ENCODE measurements around the gene RPUSD4. TPM values are rescaled to one million over a fixed set of nuclear protein-coding genes. Genes with fewer than 3 reads are reported as not detected.

Gene RPUSD4
- total RNA-seq, 1 donor from 2014 or later: 7.3 TPM

DNA sequence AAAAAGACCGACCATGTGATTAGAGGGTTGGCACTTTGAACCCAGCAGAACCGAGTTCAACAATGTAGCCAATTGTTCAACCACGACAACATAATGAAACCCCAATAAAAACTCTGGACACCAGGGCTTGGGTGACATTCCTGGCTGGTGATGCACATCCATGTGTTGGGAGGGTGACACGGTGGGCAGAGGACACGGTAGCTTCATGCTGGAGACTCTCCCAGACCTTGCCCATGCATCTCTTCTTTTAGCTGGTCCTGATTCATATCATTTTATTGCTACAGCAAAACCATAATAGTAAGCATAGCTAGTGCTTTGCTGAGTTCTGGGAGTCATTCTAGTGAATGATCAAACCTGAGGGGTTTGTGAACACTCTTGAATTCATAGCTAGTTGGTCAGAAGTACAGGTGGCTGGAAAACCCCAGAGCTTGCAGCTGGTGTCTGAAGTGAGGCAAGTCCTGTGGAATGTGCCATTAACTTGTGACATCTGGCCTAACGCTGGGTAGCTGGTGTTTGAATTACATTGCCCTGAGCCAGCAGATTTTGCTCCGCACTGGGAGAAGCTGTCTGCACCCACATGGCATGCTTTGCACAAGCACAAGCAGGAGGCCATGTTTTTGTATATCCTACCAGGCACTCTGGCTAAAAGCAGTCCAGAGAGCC is 14.0 kb downstream of the RPUSD4 start:
- H3K36me3 ChIP-seq: peaks cover 42 to 78% of the 10 kb centered on the region in 2 donors
- no peak overlapping the region for H3K4me3 ChIP-seq
- H3K4me1 ChIP-seq: no peaks in the 10 kb centered on the region
- H3K9me3 ChIP-seq: no peaks in the 10 kb centered on the region
- no peaks in the 10 kb centered on the region for H3K27me3 ChIP-seq
- intact Hi-C loops (cut with DNase I): no loop called here
- DNase-seq (ENCODE audit: low spot score in 2 of 2): no peak
- H3K27ac ChIP-seq: no peak overlapping the region
- TF ChIP-seq, protein P1, sequence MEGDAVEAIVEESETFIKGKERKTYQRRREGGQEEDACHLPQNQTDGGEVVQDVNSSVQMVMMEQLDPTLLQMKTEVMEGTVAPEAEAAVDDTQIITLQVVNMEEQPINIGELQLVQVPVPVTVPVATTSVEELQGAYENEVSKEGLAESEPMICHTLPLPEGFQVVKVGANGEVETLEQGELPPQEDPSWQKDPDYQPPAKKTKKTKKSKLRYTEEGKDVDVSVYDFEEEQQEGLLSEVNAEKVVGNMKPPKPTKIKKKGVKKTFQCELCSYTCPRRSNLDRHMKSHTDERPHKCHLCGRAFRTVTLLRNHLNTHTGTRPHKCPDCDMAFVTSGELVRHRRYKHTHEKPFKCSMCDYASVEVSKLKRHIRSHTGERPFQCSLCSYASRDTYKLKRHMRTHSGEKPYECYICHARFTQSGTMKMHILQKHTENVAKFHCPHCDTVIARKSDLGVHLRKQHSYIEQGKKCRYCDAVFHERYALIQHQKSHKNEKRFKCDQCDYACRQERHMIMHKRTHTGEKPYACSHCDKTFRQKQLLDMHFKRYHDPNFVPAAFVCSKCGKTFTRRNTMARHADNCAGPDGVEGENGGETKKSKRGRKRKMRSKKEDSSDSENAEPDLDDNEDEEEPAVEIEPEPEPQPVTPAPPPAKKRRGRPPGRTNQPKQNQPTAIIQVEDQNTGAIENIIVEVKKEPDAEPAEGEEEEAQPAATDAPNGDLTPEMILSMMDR (IDR thresholded peaks at IDR 0.05): no peak

GRCh38 chr11:126195119-126195518 is 16.3 kb downstream of the RPUSD4 start:
- DNase-seq (ENCODE audit: low spot score in 2 of 2): no peak
- intact Hi-C loops (cut with DNase I): no loop called here
- Histone ChIP-seq H3K36me3 (peaks cover 23 to 56% of the 10 kb centered on the region in 2 donors), H3K27me3 (no peaks in the 10 kb centered on the region), H3K4me1 (no peaks in the 10 kb centered on the region), H3K27ac (no peak overlapping the region), H3K9me3 (no peaks in the 10 kb centered on the region), H3K4me3 (no peak overlapping the region)
- TF ChIP-seq, protein P1 (IDR thresholded peaks at IDR 0.05): no peak

- Histone ChIP-seq H3K36me3 (peaks cover 19 to 48% of the 10 kb centered on the region in 2 donors), H3K4me1 (no peaks in the 10 kb centered on the region), H3K9me3 (no peaks in the 10 kb centered on the region), H3K27me3 (no peaks in the 10 kb centered on the region), H3K27ac (no peak overlapping the region), H3K4me3 (no peak overlapping the region)
- DNase-seq (ENCODE audit: low spot score in 2 of 2): no peak
- TF ChIP-seq, protein P1 (IDR thresholded peaks at IDR 0.05): peak; percentile 57 to 74 (median 61)
- intact Hi-C loops (cut with DNase I): loop anchor here (1.0 to 5.0 kb wide), 2 partner anchors 252 to 271 kb away; no protein-coding TSS in a partner anchor
Observed at GRCh38 chr11:126194121-126194543, 17.3 kb downstream of the RPUSD4 start.

GRCh38 chr11:126193038-126193478 is 18.4 kb downstream of the RPUSD4 start:
- no peak for DNase-seq (ENCODE audit: low spot score in 2 of 2)
- Histone ChIP-seq H3K27ac (no peak overlapping the region), H3K36me3 (peaks cover 12 to 37% of the 10 kb centered on the region in 2 donors), H3K27me3 (no peaks in the 10 kb centered on the region), H3K4me1 (no peaks in the 10 kb centered on the region), H3K9me3 (no peaks in the 10 kb centered on the region), H3K4me3 (no peak overlapping the region)
- TF ChIP-seq, protein P1 (IDR thresholded peaks at IDR 0.05): no peak
- intact Hi-C loops (cut with DNase I): loop anchor here (5.0 kb wide), 1 partner anchor 251 kb away; no protein-coding TSS in a partner anchor

- H3K36me3 ChIP-seq: peaks cover 5 to 30% of the 10 kb centered on the region in 2 donors
- no peak overlapping the region for H3K4me3 ChIP-seq
- TF ChIP-seq, protein P1 (IDR thresholded peaks at IDR 0.05): no peak
- H3K4me1 ChIP-seq: no peaks in the 10 kb centered on the region
- H3K27me3 ChIP-seq: no peaks in the 10 kb centered on the region
- no peak for DNase-seq (ENCODE audit: low spot score in 2 of 2)
- no peaks in the 10 kb centered on the region for H3K9me3 ChIP-seq
- peak overlapping the region in 1 of 2 donors; percentile 48 for H3K27ac ChIP-seq
- intact Hi-C loops (cut with DNase I): loop anchor here (5.0 kb wide), 1 partner anchor 250 kb away; no protein-coding TSS in a partner anchor
Observed at GRCh38 chr11:126192361-126192760, 19.1 kb downstream of the RPUSD4 start.
